Neural cell (in vitro differentiated cells): Measurements from ENCODE around the gene C6orf136.

Experiments used
- EP300 ChIP-seq: fragments of 450-650 bp; conservative IDR thresholded peaks from 2 replicates; pipeline ENCODE4 v1.6.1; 2014; ENCODE audit warnings: antibody characterized with exemption, mild to moderate bottlenecking, moderate library complexity; ENCODE audit not compliant: poor library complexity, severe bottlenecking
- EZH2 ChIP-seq: fragments of 200-600, 300-800 bp; shearing (Covaris generic), sonication (generic); IDR thresholded peaks from 2 replicates; pipeline ENCODE4 v1.6.1; 2014; ENCODE audit warnings: antibody characterized with exemption, low read length, borderline replicate concordance, mild to moderate bottlenecking; ENCODE audit not compliant: insufficient read depth, poor library complexity, severe bottlenecking
- TF ChIP-seq, protein P1 (sequence below): fragments of 450-650 bp; IDR thresholded peaks from 2 replicates; pipeline ENCODE4 v1.5.1; 2014; ENCODE audit warnings: antibody characterized with exemption, mild to moderate bottlenecking, moderate library complexity; ENCODE audit not compliant: poor library complexity, severe bottlenecking
- TF ChIP-seq, protein P2 (sequence below): IDR thresholded peaks from 2 replicates; pipeline ENCODE4 v1.6.1; 2012; ENCODE audit warnings: borderline replicate concordance

DNA sequence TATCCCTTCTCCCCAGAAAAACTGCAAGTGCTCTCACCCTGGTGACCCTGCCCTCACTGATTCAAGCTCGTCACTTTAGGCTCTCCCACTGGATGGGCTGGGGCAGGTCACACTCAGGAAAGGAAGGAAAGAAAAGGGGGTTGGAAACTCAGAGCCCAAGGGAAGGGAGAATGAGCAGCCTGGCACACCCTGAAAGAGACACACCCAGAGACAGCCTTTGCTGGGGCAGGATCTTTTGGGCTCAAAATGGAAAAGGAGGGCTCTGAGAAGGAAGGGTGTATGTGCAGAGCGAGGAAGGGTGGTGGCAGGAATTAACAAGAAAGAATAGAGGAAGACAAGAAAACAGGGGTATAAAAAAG, 37.0 kb downstream of the C6orf136 start:
- TF ChIP-seq, protein P1, sequence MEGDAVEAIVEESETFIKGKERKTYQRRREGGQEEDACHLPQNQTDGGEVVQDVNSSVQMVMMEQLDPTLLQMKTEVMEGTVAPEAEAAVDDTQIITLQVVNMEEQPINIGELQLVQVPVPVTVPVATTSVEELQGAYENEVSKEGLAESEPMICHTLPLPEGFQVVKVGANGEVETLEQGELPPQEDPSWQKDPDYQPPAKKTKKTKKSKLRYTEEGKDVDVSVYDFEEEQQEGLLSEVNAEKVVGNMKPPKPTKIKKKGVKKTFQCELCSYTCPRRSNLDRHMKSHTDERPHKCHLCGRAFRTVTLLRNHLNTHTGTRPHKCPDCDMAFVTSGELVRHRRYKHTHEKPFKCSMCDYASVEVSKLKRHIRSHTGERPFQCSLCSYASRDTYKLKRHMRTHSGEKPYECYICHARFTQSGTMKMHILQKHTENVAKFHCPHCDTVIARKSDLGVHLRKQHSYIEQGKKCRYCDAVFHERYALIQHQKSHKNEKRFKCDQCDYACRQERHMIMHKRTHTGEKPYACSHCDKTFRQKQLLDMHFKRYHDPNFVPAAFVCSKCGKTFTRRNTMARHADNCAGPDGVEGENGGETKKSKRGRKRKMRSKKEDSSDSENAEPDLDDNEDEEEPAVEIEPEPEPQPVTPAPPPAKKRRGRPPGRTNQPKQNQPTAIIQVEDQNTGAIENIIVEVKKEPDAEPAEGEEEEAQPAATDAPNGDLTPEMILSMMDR: no peak
- TF ChIP-seq, protein P2, sequence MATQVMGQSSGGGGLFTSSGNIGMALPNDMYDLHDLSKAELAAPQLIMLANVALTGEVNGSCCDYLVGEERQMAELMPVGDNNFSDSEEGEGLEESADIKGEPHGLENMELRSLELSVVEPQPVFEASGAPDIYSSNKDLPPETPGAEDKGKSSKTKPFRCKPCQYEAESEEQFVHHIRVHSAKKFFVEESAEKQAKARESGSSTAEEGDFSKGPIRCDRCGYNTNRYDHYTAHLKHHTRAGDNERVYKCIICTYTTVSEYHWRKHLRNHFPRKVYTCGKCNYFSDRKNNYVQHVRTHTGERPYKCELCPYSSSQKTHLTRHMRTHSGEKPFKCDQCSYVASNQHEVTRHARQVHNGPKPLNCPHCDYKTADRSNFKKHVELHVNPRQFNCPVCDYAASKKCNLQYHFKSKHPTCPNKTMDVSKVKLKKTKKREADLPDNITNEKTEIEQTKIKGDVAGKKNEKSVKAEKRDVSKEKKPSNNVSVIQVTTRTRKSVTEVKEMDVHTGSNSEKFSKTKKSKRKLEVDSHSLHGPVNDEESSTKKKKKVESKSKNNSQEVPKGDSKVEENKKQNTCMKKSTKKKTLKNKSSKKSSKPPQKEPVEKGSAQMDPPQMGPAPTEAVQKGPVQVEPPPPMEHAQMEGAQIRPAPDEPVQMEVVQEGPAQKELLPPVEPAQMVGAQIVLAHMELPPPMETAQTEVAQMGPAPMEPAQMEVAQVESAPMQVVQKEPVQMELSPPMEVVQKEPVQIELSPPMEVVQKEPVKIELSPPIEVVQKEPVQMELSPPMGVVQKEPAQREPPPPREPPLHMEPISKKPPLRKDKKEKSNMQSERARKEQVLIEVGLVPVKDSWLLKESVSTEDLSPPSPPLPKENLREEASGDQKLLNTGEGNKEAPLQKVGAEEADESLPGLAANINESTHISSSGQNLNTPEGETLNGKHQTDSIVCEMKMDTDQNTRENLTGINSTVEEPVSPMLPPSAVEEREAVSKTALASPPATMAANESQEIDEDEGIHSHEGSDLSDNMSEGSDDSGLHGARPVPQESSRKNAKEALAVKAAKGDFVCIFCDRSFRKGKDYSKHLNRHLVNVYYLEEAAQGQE: no peak
- TF ChIP-seq EP300 (no peak), EZH2 (no peak)
